GM13976 (cell line): ENCODE data around the gene OR5H14.
"Not testable (repeated sequence)": the region's sequence is repeated elsewhere in the genome, so short reads cannot be mapped to it uniquely, and the experiment has no call there.

Experiments
- DNase-seq: peaks from one replicate; pipeline ENCODE4 v3.0.0; 2012; ENCODE audit warnings: low spot score
- CTCF ChIP-seq: IDR thresholded peaks from 2 replicates; pipeline ENCODE4 v1.5.1; 2012; ENCODE audit warnings: borderline replicate concordance, mild to moderate bottlenecking; ENCODE audit not compliant: insufficient read depth; ENCODE audit errors: extremely low read depth, missing control alignments, control extremely low read depth
- in situ Hi-C: fragments of 300-500 bp; cut with MboI; formaldehyde crosslinking; loops from one replicate; pipeline ENCODE4 v1.12.0; 2022; ENCODE audit warnings: low sequenced_read_pairs, mixed read lengths, inconsistent platforms; ENCODE audit not compliant: unreplicated experiment

OR5H14 gene

DNA sequence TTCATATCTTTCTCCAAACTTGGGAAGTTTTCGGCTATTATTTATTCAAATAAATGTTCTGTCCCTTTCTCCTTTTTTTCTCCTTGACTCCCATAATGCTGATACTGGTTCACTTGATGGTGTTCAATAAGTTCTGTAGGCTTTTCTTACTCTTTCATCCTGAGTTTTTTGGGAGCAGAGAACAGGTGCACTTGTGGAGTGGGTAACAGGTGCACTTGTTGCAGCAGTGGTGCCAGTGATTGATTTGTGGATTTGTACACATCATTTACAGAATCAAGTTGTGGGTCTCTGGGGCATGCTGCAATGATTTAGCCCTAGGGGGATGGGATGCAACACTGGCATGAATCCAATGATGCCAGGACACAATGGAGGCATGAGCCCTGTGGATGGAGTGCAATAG, 31.6 kb upstream of the OR5H14 start:
- no peak for TF ChIP-seq CTCF
- in situ Hi-C loops, result no loop called here

DNA sequence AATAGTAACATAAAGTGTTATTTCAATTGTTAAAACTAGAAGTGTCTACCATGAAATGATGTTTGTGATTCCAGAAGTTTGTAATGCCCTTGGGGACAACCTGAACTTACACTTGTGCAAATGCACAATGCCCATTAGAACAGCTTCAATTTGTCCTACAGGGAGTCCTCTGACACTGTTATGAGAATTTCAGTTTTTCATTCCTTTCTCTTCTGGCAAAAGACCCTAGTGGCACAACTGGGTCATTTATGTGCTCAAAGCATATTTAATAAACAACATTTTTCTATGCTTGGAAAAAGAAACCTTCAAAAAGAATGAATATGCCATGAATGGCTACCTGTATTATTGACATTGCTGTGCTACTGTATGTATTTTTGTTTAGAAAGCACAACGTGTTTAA, 16.9 kb upstream of the OR5H14 start, which contains the start of gene OR5H1:
TSS of gene OR5H1 (plus strand) at position 301 of the 400 bp plus-strand sequence. CDS start 1,977 bp downstream, outside the sequence.
- DNase-seq, result no peak
- no peak for TF ChIP-seq CTCF
- in situ Hi-C loops, result no loop called here

More for the DNA sequence above, 31.6 kb upstream of the OR5H14 start:
- no peak for DNase-seq

- no peak for TF ChIP-seq CTCF
- DNase-seq, result no peak
Measured at GRCh38 chr3:98136631-98137030, 10.6 kb upstream of the OR5H14 start.

DNA sequence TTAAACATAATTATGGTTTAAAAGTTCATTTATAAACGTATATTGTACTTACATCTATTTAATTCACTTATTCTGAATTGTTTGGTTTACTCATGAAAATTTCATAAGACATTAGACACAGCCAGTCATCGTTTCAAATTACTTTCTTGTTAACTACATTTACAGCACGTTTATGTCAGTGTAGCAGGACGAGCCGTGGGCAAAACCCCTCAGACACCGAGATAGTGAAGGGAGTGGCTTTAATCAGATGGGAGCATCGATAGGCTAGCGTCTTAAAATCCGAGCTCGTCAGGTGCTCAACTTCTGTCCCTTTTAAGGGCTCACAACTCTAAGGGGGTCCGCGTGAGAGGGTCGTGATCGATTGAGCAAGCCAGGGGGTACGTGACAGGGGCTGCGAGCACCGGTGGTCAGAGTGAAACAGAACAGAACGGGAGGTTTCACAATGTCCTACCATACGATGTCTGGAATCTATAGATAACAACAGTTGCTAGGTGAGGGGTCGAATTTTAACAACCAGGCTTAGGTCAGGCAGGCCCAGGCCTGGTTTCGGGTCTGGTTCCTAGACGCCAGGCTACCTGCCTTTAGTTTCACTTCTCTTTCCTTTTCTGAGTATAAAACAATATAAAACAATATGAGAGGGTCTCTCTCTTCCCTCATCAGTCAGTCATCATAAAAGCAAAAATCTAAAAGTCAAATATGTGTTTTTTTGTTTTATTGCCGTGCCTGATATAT, 9.3 kb upstream of the OR5H14 start:
- in situ Hi-C loops, DNase-seq: not testable (repeated sequence)

More at GRCh38 chr3:98136631-98137030, 10.6 kb upstream of the OR5H14 start:
- in situ Hi-C loops, result no loop called here

- TF ChIP-seq CTCF, result no peak
- in situ Hi-C loops, result no loop called here
- DNase-seq, result no peak
Measured at GRCh38 chr3:98140531-98140930, 6.7 kb upstream of the OR5H14 start.

- no peak for TF ChIP-seq CTCF
- in situ Hi-C loops, result no loop called here
- no peak for DNase-seq
Measured at GRCh38 chr3:98148751-98149150, 1.5 kb downstream of the OR5H14 start.

DNA sequence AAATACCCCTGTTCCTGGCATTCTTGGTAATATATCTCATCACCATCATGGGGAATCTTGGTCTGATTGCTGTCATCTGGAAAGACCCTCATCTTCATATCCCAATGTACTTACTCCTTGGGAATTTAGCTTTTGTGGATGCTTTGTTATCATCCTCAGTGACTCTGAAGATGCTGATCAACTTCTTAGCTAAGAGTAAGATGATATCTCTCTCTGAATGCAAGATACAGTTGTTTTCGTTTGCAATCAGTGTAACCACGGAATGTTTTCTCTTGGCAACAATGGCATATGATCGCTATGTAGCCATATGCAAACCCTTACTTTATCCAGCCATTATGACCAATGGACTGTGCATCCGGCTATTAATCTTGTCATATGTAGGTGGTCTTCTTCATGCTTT, 2.2 kb downstream of the OR5H14 start:
- DNase-seq, in situ Hi-C loops: not testable (repeated sequence)
